ENCODE measurements around the gene PATL1. TPM values are rescaled to one million over a fixed set of nuclear protein-coding genes. Genes with fewer than 3 reads are reported as not detected.

PATL1 gene, protein sequence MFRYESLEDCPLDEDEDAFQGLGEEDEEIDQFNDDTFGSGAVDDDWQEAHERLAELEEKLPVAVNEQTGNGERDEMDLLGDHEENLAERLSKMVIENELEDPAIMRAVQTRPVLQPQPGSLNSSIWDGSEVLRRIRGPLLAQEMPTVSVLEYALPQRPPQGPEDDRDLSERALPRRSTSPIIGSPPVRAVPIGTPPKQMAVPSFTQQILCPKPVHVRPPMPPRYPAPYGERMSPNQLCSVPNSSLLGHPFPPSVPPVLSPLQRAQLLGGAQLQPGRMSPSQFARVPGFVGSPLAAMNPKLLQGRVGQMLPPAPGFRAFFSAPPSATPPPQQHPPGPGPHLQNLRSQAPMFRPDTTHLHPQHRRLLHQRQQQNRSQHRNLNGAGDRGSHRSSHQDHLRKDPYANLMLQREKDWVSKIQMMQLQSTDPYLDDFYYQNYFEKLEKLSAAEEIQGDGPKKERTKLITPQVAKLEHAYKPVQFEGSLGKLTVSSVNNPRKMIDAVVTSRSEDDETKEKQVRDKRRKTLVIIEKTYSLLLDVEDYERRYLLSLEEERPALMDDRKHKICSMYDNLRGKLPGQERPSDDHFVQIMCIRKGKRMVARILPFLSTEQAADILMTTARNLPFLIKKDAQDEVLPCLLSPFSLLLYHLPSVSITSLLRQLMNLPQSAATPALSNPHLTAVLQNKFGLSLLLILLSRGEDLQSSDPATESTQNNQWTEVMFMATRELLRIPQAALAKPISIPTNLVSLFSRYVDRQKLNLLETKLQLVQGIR
- total RNA-seq (2021; fragmentation: NEBNext Ultra II Directional; extraction: Animal tissue kit (Norgen Biotek cat#: 25700)) (33.4 and 33.9 TPM in 2 replicates), polyA plus RNA-seq (2011; rRNA removed) (23.1 and 30.4 TPM in 2 replicates), polyA minus RNA-seq (2011; rRNA and poly(A)+ RNA removed) (19.8 and 20.7 TPM in 2 replicates)
- 21.1 TPM for polyA plus RNA-seq (2011; cell fraction: cytosol; rRNA removed)
- polyA plus RNA-seq (2011; cell fraction: nucleus; rRNA removed) = 16.3 TPM
- 18.6 to 26.8 TPM (median 22.5 TPM) in 4 replicates for polyA plus RNA-seq (2012, experiment 1 of 2)
- polyA plus RNA-seq (2012, experiment 2 of 2) = 7.8 TPM
- 21.3 TPM for polyA plus RNA-seq (2013, experiment 1 of 2)
- polyA plus RNA-seq (2013, experiment 2 of 2) = 22.3 TPM
- polyA minus RNA-seq (2011; cell fraction: cytosol; rRNA and poly(A)+ RNA removed) = 12.7 TPM
- polyA minus RNA-seq (2011; cell fraction: nucleus; rRNA and poly(A)+ RNA removed) = 14.3 TPM
- long read RNA-seq, experiment 1, partial matches to known transcripts = 5 of 19 reads
- long read RNA-seq, experiment 1, other reads (novel, unspliced or antisense) = 14 of 19 reads
- long read RNA-seq, experiment 2, full-length matches to known transcripts = 2 of 3 reads
- long read RNA-seq, experiment 2, partial matches to known transcripts = 0 of 3 reads
- long read RNA-seq, experiment 2, other reads (novel, unspliced or antisense) = 1 of 3 reads

DNA sequence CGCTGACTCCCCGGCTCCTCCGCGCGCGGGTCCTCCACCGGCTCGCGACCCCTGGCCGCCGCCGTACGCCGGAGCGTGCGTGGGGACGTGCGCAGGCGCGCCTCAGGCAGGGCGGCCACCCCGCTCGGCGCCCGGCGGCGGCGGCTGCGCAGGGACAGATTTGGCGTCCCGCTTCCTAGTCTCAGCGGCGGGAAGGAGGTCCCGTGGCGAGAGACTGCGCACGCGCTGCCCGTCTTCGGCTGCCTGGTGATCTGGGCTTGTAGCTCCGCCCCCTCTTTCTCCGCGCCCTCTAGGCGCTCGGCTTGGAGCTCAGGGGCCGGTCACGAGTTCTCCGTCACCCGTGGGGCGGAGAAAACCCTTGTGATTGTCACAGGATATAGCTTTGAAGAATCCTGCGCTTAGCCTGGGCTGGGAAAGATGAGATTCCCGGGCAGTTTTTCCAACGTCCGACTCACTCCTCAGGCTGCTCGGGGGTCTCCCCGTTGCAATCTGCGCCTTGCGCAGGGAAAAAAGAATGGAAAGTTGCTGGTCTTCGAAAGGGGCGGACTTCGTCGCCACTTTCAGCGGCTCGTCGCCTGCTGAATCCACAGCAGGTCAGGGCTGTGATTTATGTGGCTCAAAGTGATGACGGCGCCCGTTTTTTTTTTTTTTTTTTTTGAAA, at the start of gene PATL1:
PATL1 (minus strand) TSS at position 88 of the 661 bp plus-strand sequence. CDS start 142 bp downstream, outside the sequence.
- peak within 1 kb of the TSS; percentile 71 to 89 (median 86) for H3K9ac ChIP-seq (replicated peaks in 1 of 4; ENCODE audit: extremely low read depth in 1 of 4, low read depth in 3 of 4, low read length in 3 of 4)
- peaks cover 0 to 8% (median 3%) of the 10 kb centered on the region in 4 experiments; a peak in 2 of 7 replicates for H3K4me1 ChIP-seq (replicated peaks in 1 of 4; ENCODE audit: control insufficient read depth in 3 of 4, insufficient read depth in 4 of 4, low read length in 3 of 4)
- H4K8ac ChIP-seq (ENCODE audit: extremely low read depth, insufficient read depth, low read length) = peak within 1 kb of the TSS; percentile 96
- peak within 1 kb of the TSS; percentile 68; the same call in 1 of the 2 replicates for H3K18ac ChIP-seq (ENCODE audit: extremely low read depth, low read length)
- H2AK5ac ChIP-seq (ENCODE audit: low read depth, low read length) = no peak within 1 kb of the TSS
- no peaks in the 10 kb centered on the region for H3K9me3 ChIP-seq (ENCODE audit: insufficient read depth in 2 of 2, low read depth in 1 of 2, low read length in 1 of 2)
- H3K4me3 ChIP-seq (ENCODE audit: extremely low read depth in 1 of 4, insufficient read depth in 2 of 4, low read depth in 3 of 4, low read length in 4 of 4) = peak within 1 kb of the TSS; percentile 72 to 83 (median 79)
- no peak within 1 kb of the TSS for H2BK20ac ChIP-seq (ENCODE audit: low read length)
- peak within 1 kb of the TSS; percentile 88 for H3K27ac ChIP-seq (ENCODE audit: low read depth, low read length)
- peak within 1 kb of the TSS; percentile 38 for H4K91ac ChIP-seq (replicated peaks; ENCODE audit: insufficient read length, low read length)
- peak within 1 kb of the TSS; percentile 29; the same call in 1 of the 2 replicates for H2BK12ac ChIP-seq (ENCODE audit: low read depth, low read length)
- H3K56ac ChIP-seq (replicated peaks; ENCODE audit: insufficient read length, low read depth, low read length) = peak within 1 kb of the TSS; percentile 91
- DNase-seq (ENCODE audit: low read depth in 1 of 2, low spot score in 2 of 2) (peak; percentile 92 to 96), FAIRE-seq (no peak)
- peak within 1 kb of the TSS; percentile 88 for H2BK5ac ChIP-seq (ENCODE audit: low read depth, low read length)
- H3K23ac ChIP-seq (ENCODE audit: insufficient read length) = no peak within 1 kb of the TSS
- H3K27me3 ChIP-seq (replicated peaks in 1 of 4; ENCODE audit: control insufficient read depth in 3 of 4, extremely low read depth in 1 of 4, insufficient read depth in 3 of 4, low read length in 3 of 4) = no peaks in the 10 kb centered on the region
- WGBS, 2 experiments (ENCODE audit: extremely low coverage in 1 of 2, insufficient coverage in 1 of 2, insufficient read length in 1 of 2, insufficient replicate concordance in 2 of 2, low coverage in 1 of 2, low lambda C conversion rate in 2 of 2, missing lambda C conversion rate in 1 of 2) = 2% methylated on average over 40 of the region's 68 CpGs; no CpG with 5 or more reads in 1 of the 2 experiments
- CTCF ChIA-PET (ENCODE audit: partially characterized antibody) = interaction anchor here (0.6 to 1.9 kb wide), 4 partner anchors 8 to 119 kb away, joined by 3 to 11 read pairs (median 4); no protein-coding TSS in a partner anchor
- H3K23me2 ChIP-seq (ENCODE audit: low read depth, low read length) = peaks cover 3% of the 10 kb centered on the region
- no peaks in the 10 kb centered on the region for H3K79me1 ChIP-seq (ENCODE audit: low read depth, low read length)
- H3K36me3 ChIP-seq (ENCODE audit: control insufficient read depth in 2 of 4, insufficient read depth in 4 of 4, low read length in 3 of 4) = peaks cover 3 to 24% (median 13%) of the 10 kb centered on the region in 4 experiments; a peak in 6 of 8 replicates
- POLR2A ChIA-PET (ENCODE audit: partially characterized antibody) = interaction anchor here (0.6 to 3.7 kb wide), 17 partner anchors 9 to 497 kb away, joined by 3 to 16 read pairs (median 4); partner anchors contain the start of genes DTX4, MRPL16, OSBP and STX3
- H3K4ac ChIP-seq (replicated peaks; ENCODE audit: insufficient read length, low read depth, low read length) = no peak within 1 kb of the TSS
- H3K14ac ChIP-seq (ENCODE audit: insufficient read length) = no peak within 1 kb of the TSS
- H2BK15ac ChIP-seq (ENCODE audit: low read length) = 0 out of 2 replicates have a peak within 1 kb of the TSS, but pooled peaks have one; percentile 35
- H2BK120ac ChIP-seq (replicated peaks; ENCODE audit: low read depth, low read length) = no peak within 1 kb of the TSS
- H4K20me1 ChIP-seq (replicated peaks in 1 of 2; ENCODE audit: control insufficient read depth in 1 of 2, insufficient read depth in 2 of 2, low read length in 2 of 2) = peaks cover 1 to 3% of the 10 kb centered on the region in 2 experiments
- peak within 1 kb of the TSS; percentile 83 for H4K5ac ChIP-seq (ENCODE audit: insufficient read length, low read depth, low read length)
- peaks cover 0 to 14% of the 10 kb centered on the region in 2 experiments; a peak in 2 of 4 replicates for H3K79me2 ChIP-seq (ENCODE audit: control insufficient read depth in 1 of 2, insufficient read depth in 2 of 2, low read length in 2 of 2)
- H3K4me2 ChIP-seq (ENCODE audit: insufficient read depth in 1 of 2, low read depth in 2 of 2, low read length in 2 of 2) = peak within 1 kb of the TSS; percentile 71 to 74
- peak within 1 kb of the TSS; percentile 65 for H2AFZ ChIP-seq (ENCODE audit: low read length)
- TF ChIP-seq JUND (IDR thresholded peaks at IDR 0.05; ENCODE audit: low read length) (no peak), SRF (IDR thresholded peaks at IDR 0.05; ENCODE audit: low read depth, low read length) (0 out of 2 replicates have a peak, but pooled peaks have one; percentile 18), NRF1 (IDR thresholded peaks at IDR 0.05; ENCODE audit: low read depth, low read length) (peak; percentile 81)
- TF ChIP-seq, protein P1, sequence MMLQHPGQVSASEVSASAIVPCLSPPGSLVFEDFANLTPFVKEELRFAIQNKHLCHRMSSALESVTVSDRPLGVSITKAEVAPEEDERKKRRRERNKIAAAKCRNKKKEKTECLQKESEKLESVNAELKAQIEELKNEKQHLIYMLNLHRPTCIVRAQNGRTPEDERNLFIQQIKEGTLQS (IDR thresholded peaks at IDR 0.05; ENCODE audit: insufficient read depth, low read depth, low read length) = 0 out of 2 replicates have a peak, but pooled peaks have one; percentile 19

All from H1 (cell line).